Hepatocyte (in vitro differentiated cells): Measurements from ENCODE around the gene CCN5.

ENCODE experiments used
- EZH2 ChIP-seq: fragments of 200-600 bp; sonication (generic); IDR thresholded peaks from 2 replicates; pipeline ENCODE4 v1.6.1; 2016; ENCODE audit warnings: antibody characterized with exemption, mild to moderate bottlenecking, borderline replicate concordance
- EZH2phosphoT487 ChIP-seq: fragments of 200-600 bp; sonication (generic); IDR thresholded peaks from one replicate; pipeline ENCODE4 v1.6.1; 2018; ENCODE audit warnings: antibody characterized with exemption, mild to moderate bottlenecking, low read depth, moderate library complexity; ENCODE audit not compliant: unreplicated experiment, severe bottlenecking
- TF ChIP-seq, protein P1 (sequence below): fragments of 200-600 bp; sonication (generic); IDR thresholded peaks from 2 replicates; pipeline ENCODE4 v1.5.1; 2016; ENCODE audit warnings: antibody characterized with exemption, mild to moderate bottlenecking; ENCODE audit not compliant: poor library complexity

GRCh38 chr20:44714102-44714700, 968 bp upstream of the CCN5 start:
- TF ChIP-seq, protein P1, sequence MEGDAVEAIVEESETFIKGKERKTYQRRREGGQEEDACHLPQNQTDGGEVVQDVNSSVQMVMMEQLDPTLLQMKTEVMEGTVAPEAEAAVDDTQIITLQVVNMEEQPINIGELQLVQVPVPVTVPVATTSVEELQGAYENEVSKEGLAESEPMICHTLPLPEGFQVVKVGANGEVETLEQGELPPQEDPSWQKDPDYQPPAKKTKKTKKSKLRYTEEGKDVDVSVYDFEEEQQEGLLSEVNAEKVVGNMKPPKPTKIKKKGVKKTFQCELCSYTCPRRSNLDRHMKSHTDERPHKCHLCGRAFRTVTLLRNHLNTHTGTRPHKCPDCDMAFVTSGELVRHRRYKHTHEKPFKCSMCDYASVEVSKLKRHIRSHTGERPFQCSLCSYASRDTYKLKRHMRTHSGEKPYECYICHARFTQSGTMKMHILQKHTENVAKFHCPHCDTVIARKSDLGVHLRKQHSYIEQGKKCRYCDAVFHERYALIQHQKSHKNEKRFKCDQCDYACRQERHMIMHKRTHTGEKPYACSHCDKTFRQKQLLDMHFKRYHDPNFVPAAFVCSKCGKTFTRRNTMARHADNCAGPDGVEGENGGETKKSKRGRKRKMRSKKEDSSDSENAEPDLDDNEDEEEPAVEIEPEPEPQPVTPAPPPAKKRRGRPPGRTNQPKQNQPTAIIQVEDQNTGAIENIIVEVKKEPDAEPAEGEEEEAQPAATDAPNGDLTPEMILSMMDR, result no peak
- no peak for TF ChIP-seq EZH2phosphoT487
- no peak for TF ChIP-seq EZH2
